K562 (cell line): ENCODE measurements around the gene VPS26A. TPM values are rescaled to one million over a fixed set of nuclear protein-coding genes. Genes with fewer than 3 reads are reported as not detected.

Experiments
- MAFF ChIP-seq: IDR thresholded peaks from 2 replicates; pipeline ENCODE4 v1.6.1; 2012; ENCODE audit warnings: low read length, improper control_type of control experiment
- MAFK ChIP-seq: IDR thresholded peaks from 2 replicates; pipeline ENCODE4 v1.6.1; 2011; ENCODE audit warnings: low read length, improper control_type of control experiment
- SMARCC2 ChIP-seq: fragments of 450-650 bp; IDR thresholded peaks from 2 replicates; pipeline ENCODE4 v1.6.1; 2017; ENCODE audit warnings: antibody characterized with exemption, moderate library complexity, mild to moderate bottlenecking, low read depth
- SMC3 ChIP-seq: conservative IDR thresholded peaks from 2 replicates; pipeline ENCODE4 v1.6.1; 2011; ENCODE audit warnings: low read depth, low read length, improper control_type of control experiment; ENCODE audit not compliant: insufficient read depth
- ZNF584 ChIP-seq: fragments of 200-800 bp; sonication (Bioruptor generic); IDR thresholded peaks from 2 replicates; pipeline ENCODE4 v1.6.1; 2016; ENCODE audit warnings: low read depth, mild to moderate bottlenecking, missing genetic modification characterization, missing compliant biosample characterization
- polyA plus RNA-seq, 8 experiments: library from polyadenylated mRNA; depleted of rRNA in 4 of 8; stranded (reverse) in 5 of 8; unstranded in 3 of 8; fragments of >200 nt; fragmentation: Nextera tagmentation in 2 of 8; fragmentation: Illumina TruSeq in 1 of 8; extraction: Ambion mirVana in 2 of 8; extraction: Trizol in 1 of 8; gene quantifications; 2 replicates each; pipeline versions ENCODE4 v1.2.1 to v1.2.3, GENCODE V29; 2011 to 2014; ENCODE audit warnings: inconsistent platforms in 1 of 8, missing spikeins in 1 of 8
- total RNA-seq, 7 experiments: library from RNA; depleted of rRNA in 6 of 7; stranded (reverse); fragments of >200 nt in 6 of 7; fragmentation: Illumina TruSeq in 2 of 7; extraction: Trizol in 2 of 7; gene quantifications; 2 replicates each; pipeline versions ENCODE4 v1.2.1 to v1.2.3, GENCODE V29; 2011 to 2021; ENCODE audit warnings: low replicate concordance in 1 of 7
- TF ChIP-seq, protein P1 (sequence below), 2 experiments: fragments of 450-650 bp in 1 of 2; IDR thresholded peaks; 2 replicates each; pipeline ENCODE4 v1.6.1; 2011 to 2017; ENCODE audit warnings: low read depth in 2 of 2, antibody characterized with exemption in 1 of 2, borderline replicate concordance in 1 of 2, low read length in 1 of 2, mild to moderate bottlenecking in 1 of 2, mixed read lengths in 1 of 2; ENCODE audit not compliant: control insufficient read depth in 1 of 2
- TF ChIP-seq, protein P2 (sequence below): sonication (generic); formaldehyde crosslinking; IDR thresholded peaks from 2 replicates; pipeline ENCODE4 v1.8.0; 2022; ENCODE audit warnings: missing genetic modification reagents, mild to moderate bottlenecking, borderline replicate concordance

The VPS26A gene
- total and polyA plus RNA-seq, 9 of the 15 experiments (the other 6 are each of a cell fraction or from before 2014, with no cell fraction given), result 47.1 to 137 (median 69.3) TPM

DNA sequence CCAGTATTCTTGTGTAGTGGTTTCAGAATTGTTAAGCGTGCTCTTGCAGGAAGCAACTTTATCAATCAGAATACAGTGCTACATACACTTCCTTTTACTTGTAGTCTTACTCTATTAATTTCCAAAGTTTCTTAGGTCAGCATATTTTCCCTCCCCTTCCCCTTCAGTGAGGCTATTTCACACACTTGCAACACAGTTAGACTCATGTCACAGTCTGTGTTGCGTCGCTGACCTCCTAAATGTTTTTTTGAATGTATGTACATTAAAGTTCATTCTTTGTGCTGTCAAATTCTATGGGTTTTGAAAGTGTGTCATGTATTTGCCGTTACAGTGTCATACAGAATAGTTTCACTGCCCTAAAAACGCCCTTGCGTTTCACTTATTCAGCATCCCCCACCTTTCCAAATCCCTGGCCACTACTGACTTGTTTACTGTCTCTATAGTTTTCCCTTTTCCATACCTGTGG lies 90.7 kb downstream of the VPS26A start (continued):
- TF ChIP-seq, protein P1, sequence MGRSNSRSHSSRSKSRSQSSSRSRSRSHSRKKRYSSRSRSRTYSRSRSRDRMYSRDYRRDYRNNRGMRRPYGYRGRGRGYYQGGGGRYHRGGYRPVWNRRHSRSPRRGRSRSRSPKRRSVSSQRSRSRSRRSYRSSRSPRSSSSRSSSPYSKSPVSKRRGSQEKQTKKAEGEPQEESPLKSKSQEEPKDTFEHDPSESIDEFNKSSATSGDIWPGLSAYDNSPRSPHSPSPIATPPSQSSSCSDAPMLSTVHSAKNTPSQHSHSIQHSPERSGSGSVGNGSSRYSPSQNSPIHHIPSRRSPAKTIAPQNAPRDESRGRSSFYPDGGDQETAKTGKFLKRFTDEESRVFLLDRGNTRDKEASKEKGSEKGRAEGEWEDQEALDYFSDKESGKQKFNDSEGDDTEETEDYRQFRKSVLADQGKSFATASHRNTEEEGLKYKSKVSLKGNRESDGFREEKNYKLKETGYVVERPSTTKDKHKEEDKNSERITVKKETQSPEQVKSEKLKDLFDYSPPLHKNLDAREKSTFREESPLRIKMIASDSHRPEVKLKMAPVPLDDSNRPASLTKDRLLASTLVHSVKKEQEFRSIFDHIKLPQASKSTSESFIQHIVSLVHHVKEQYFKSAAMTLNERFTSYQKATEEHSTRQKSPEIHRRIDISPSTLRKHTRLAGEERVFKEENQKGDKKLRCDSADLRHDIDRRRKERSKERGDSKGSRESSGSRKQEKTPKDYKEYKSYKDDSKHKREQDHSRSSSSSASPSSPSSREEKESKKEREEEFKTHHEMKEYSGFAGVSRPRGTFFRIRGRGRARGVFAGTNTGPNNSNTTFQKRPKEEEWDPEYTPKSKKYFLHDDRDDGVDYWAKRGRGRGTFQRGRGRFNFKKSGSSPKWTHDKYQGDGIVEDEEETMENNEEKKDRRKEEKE (IDR thresholded peaks at IDR 0.05; ENCODE audit: borderline replicate concordance in 1 of 2, control insufficient read depth in 1 of 2, low read depth in 2 of 2, low read length in 1 of 2), result no peak
- TF ChIP-seq MAFF (peak; percentile 85), MAFK (peak; percentile 90), ZNF584 (CRISPR knock-in tag) (no peak), SMC3 (no peak), SMARCC2 (no peak)
- TF ChIP-seq, protein P2, sequence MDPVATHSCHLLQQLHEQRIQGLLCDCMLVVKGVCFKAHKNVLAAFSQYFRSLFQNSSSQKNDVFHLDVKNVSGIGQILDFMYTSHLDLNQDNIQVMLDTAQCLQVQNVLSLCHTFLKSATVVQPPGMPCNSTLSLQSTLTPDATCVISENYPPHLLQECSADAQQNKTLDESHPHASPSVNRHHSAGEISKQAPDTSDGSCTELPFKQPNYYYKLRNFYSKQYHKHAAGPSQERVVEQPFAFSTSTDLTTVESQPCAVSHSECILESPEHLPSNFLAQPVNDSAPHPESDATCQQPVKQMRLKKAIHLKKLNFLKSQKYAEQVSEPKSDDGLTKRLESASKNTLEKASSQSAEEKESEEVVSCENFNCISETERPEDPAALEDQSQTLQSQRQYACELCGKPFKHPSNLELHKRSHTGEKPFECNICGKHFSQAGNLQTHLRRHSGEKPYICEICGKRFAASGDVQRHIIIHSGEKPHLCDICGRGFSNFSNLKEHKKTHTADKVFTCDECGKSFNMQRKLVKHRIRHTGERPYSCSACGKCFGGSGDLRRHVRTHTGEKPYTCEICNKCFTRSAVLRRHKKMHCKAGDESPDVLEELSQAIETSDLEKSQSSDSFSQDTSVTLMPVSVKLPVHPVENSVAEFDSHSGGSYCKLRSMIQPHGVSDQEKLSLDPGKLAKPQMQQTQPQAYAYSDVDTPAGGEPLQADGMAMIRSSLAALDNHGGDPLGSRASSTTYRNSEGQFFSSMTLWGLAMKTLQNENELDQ (CRISPR knock-in tag), result no peak
